Activated T-helper 1 cell treated with anti-CD3 and anti-CD28 coated beads, Interleukin-12 subunit alpha, Interleukin-12 subunit beta, Interleukin-2, Interleukin-4 antibody, amounts not matched to agents 30 ng/mL and 10 ng/mL and 1 ng/mL, durations not matched to agents 14 hours and 24 hours and 36 hours (primary cell): ENCODE results near the gene RBAK. TPM values are rescaled to one million over a fixed set of nuclear protein-coding genes. Genes with fewer than 3 reads are reported as not detected.
"Not testable (repeated sequence)": the region's sequence is repeated elsewhere in the genome, so short reads cannot be mapped to it uniquely, and the experiment has no call there.

ENCODE experiments used
- DNase-seq: peaks from one replicate; pipeline ENCODE4 v3.0.0; 2021; ENCODE audit warnings: low spot score
- H3K27ac Mint-ChIP-seq: one replicate; pipeline ENCODE4 v1.8.0; 2021; ENCODE audit warnings: mild to moderate bottlenecking, mixed read lengths
- H3K27me3 Mint-ChIP-seq: one replicate; pipeline ENCODE4 v1.8.0; 2022; ENCODE audit warnings: mild to moderate bottlenecking, moderate library complexity, mixed read lengths; ENCODE audit not compliant: insufficient read depth
- H3K36me3 Mint-ChIP-seq: one replicate; pipeline ENCODE4 v1.8.0; 2021; ENCODE audit warnings: low read depth, mixed read lengths
- H3K4me1 Mint-ChIP-seq: one replicate; pipeline ENCODE4 v1.8.0; 2021; ENCODE audit warnings: low read depth, mixed read lengths
- H3K4me3 Mint-ChIP-seq: one replicate; pipeline ENCODE4 v1.8.0; 2021; ENCODE audit warnings: mild to moderate bottlenecking, moderate library complexity, mixed read lengths
- H3K9me3 Mint-ChIP-seq: one replicate; pipeline ENCODE4 v1.8.0; 2021; ENCODE audit warnings: mixed read lengths
- intact Hi-C: fragments of 100-400 bp; cut with micrococcal nuclease; formaldehyde crosslinking; loops from one replicate; pipeline ENCODE4 v1.15.1; 2024
- total RNA-seq: library from RNA; stranded (reverse); gene quantifications from 2 replicates; pipeline ENCODE4 v1.2.3, GENCODE V29; 2022

RBAK gene
- total RNA-seq, 1 donor from 2014 or later, result 13.0 TPM

DNA sequence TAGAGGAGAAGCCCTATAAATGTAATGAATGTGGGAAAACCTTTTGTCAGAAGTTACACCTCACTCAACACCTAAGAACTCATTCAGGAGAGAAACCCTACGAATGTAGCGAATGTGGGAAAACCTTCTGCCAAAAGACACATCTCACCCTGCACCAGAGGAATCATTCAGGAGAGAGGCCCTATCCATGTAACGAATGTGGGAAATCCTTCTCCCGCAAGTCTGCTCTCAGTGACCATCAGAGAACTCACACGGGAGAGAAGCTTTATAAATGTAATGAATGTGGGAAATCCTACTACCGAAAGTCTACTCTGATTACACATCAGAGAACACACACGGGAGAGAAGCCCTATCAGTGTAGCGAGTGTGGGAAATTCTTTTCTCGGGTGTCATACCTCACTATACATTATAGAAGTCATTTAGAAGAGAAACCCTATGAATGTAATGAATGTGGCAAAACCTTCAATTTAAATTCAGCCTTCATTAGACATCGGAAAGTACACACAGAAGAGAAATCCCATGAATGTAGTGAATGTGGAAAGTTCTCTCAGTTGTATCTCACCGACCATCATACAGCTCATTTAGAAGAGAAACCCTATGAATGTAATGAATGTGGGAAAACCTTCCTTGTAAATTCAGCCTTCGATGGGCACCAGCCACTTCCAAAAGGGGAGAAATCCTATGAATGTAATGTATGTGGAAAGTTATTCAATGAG is 18.9 kb downstream of the RBAK start:
- Mint-ChIP-seq H3K9me3 (peaks cover 93% of the 10 kb centered on the region), H3K27me3 (no peaks in the 10 kb centered on the region), H3K36me3 (peaks cover 90% of the 10 kb centered on the region), H3K4me3 (no peak overlapping the region), H3K4me1 (no peaks in the 10 kb centered on the region), H3K27ac (peak overlapping the region; percentile 16)
- no peak for DNase-seq
- intact Hi-C loops, result loop anchor here (5.0 kb wide), 1 partner anchor 358 kb away; the partner anchor contains the start of gene TNRC18

DNA sequence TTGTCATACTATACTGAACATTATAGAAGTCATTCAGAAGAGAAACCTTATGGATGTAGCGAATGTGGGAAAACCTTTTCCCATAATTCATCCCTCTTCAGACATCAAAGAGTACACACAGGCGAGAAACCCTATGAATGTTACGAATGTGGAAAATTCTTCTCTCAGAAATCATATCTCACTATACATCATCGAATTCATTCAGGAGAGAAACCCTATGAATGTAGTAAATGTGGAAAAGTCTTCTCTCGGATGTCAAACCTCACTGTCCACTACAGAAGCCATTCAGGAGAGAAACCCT is 19.4 kb downstream of the RBAK start:
- Mint-ChIP-seq H3K4me1 (no peaks in the 10 kb centered on the region), H3K27me3 (no peaks in the 10 kb centered on the region), H3K27ac (no peak overlapping the region), H3K36me3 (peaks cover 85% of the 10 kb centered on the region), H3K9me3 (peaks cover 88% of the 10 kb centered on the region), H3K4me3 (no peak overlapping the region)
- intact Hi-C loops, result loop anchor here (5.0 kb wide), 1 partner anchor 357 kb away; the partner anchor contains the start of gene TNRC18
- no peak for DNase-seq

DNA sequence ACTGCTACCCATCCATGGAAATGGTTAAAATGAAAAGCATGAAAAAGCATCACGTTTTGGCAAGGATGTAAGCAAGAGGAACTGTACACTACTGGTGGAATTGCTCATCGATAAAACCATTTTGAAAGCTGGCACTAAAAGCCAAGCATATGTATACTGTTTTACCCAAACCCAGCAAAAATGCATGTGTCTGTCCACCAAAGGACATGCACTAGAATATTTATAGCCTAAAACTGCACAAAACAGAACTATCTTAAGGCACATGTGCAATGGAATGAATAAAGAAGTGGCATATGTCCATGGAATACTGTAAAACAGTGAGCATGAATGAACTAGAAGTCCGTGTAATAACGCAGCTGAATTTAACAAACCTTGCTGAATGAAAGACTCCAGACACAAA is 22.9 kb downstream of the RBAK start:
- H3K27me3 Mint-ChIP-seq, result peaks cover 9% of the 10 kb centered on the region
- H3K9me3 Mint-ChIP-seq, result peaks cover 78% of the 10 kb centered on the region
- no peak overlapping the region for H3K4me3 Mint-ChIP-seq
- H3K36me3 Mint-ChIP-seq, result peaks cover 59% of the 10 kb centered on the region
- DNase-seq, result no peak
- H3K4me1 Mint-ChIP-seq, result peaks cover 8% of the 10 kb centered on the region
- H3K27ac Mint-ChIP-seq, result no peak overlapping the region
- intact Hi-C loops, result loop anchor here (5.0 kb wide), 1 partner anchor 354 kb away; the partner anchor contains the start of gene TNRC18

DNA sequence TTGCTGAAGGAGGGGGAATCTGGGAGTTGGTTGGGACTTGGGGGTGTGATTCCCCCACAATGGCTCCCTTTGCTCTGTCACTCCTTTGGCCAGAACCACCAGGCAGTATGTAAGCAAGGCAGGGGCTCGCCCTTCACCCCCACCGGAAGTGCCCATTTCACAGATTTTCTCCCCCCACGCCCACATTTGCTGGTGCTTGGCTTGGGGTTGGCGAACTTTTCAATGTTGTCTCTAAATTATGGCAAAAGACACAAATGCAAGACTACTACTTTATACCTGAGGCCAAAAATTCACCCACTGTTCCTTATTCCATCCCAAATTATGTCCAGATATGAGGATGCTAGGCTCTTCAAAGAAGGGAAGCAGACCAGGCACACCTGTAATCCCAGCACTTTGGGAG is 24.5 kb downstream of the RBAK start:
- Mint-ChIP-seq H3K4me1 (peaks cover 8% of the 10 kb centered on the region), H3K27me3 (peaks cover 11% of the 10 kb centered on the region), H3K9me3 (peaks cover 61% of the 10 kb centered on the region), H3K36me3 (peaks cover 42% of the 10 kb centered on the region), H3K4me3 (no peak overlapping the region), H3K27ac (no peak overlapping the region)
- DNase-seq, result no peak
- intact Hi-C loops, result no loop called here

DNA sequence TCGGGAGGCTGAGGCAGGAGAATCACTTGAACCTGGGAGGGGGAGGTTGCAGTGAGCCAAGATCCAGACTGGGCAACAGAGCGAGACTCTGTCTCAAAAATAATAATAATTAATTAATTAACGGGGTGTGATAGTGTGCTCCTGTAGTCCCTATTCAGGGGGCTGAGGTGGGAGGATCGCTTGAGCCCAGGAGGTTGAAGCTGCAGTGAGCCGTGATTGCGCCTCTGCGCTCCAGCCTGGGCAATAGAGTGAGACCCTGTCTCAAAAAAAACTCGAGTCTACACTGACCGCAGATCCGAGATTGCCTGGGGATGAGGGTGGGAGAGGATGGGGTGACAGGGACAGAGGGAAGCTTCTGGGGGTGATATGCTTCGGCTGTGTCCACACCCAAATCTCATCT is 29.5 kb downstream of the RBAK start:
- H3K4me1 Mint-ChIP-seq, H3K36me3 Mint-ChIP-seq, H3K27ac Mint-ChIP-seq, intact Hi-C loops, H3K4me3 Mint-ChIP-seq, DNase-seq: not testable (repeated sequence)
- peaks cover 16% of the 10 kb centered on the region for H3K9me3 Mint-ChIP-seq
- H3K27me3 Mint-ChIP-seq, result peaks cover 14% of the 10 kb centered on the region

DNA sequence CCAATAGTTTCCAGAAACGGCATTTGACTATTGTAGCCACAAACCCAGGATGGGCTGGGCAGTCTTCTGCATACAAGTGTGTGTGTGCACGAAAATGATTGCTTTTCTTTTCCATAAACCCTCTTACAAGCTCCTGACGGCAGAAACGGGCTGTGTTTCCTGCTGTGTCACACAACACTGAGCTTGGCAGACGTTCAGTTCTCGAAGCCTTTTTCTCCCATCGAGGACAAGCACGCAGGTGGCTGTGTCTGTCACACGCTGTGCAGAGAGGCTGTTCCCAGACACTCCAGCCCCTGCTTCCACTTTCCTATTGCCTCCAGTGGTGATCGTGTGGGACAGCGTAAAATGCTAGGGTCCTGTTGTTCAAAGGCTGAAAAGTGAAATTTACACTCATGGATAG is 32.1 kb downstream of the RBAK start:
- Mint-ChIP-seq H3K4me1 (no peaks in the 10 kb centered on the region), H3K4me3 (no peak overlapping the region), H3K36me3 (no peaks in the 10 kb centered on the region), H3K27me3 (peaks cover 5% of the 10 kb centered on the region), H3K9me3 (no peaks in the 10 kb centered on the region), H3K27ac (no peak overlapping the region)
- no peak for DNase-seq
- intact Hi-C loops, result no loop called here

DNA sequence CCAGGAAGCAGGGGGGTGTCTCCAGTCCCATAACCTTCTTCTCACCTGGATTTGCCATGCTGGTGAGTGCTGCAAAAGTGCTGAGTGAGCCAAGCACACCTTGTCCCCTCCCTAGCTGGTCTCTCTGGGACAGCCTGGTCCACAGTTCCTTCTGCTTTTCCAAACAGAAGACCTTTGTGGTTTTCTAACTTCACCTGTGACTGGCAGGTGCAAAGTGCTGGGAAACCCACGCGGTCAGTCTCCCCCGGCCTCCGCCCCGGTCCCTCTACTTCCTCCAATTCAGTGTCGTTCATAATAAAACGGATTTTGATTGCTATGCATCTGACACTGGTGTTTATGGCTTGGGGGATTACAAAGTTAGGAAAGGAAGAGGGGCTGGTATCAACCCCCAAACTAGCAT is 37.1 kb downstream of the RBAK start:
- Mint-ChIP-seq H3K4me3 (no peak overlapping the region), H3K27me3 (peaks cover 4% of the 10 kb centered on the region), H3K4me1 (no peaks in the 10 kb centered on the region), H3K36me3 (no peaks in the 10 kb centered on the region), H3K9me3 (no peaks in the 10 kb centered on the region), H3K27ac (no peak overlapping the region)
- intact Hi-C loops, result no loop called here
- DNase-seq, result no peak

DNA sequence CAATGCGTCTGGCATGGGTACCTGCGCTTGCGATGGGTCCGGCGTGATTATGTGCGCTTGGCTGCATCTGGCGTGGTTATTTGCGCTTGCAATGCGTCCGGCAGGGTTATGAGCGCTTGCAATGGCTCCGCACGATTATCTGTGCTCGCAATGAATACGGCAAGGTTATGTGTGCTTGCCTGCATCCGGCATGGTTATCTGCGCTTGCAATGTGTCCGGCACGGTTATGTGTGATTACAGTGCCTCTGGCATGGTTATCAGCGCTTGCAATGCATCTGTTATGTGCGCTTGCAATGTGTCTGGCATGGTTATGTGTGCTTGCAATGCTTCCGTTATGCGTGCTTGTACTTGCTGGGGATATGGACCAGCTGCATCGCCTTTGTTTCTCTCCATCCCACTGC is 37.7 kb downstream of the RBAK start:
- Mint-ChIP-seq H3K9me3 (no peaks in the 10 kb centered on the region), H3K27ac (no peak overlapping the region), H3K4me3 (no peak overlapping the region), H3K4me1 (no peaks in the 10 kb centered on the region), H3K36me3 (no peaks in the 10 kb centered on the region), H3K27me3 (peaks cover 4% of the 10 kb centered on the region)
- intact Hi-C loops, result no loop called here
- DNase-seq, result no peak

DNA sequence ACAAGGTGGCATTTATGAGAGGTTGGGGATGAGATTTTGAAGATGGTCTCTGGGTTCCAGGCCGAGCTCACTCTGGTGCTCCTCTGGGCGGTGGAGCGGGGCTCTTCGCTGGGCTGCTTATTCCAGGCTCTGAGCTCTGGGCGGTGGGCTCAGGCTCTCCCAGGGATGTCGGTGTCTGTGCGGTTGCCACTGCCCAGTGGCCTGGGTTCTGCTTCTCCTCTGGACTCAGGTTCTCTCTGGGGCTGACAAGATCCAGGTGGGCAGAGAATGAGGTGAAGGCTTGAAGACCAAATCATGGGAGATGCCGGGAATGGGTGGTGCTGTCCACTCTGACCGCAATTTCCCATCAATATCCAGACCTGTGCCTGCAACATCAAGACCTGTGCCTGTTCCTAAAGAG is 40.6 kb downstream of the RBAK start:
- Mint-ChIP-seq H3K4me3 (no peak overlapping the region), H3K27ac (no peak overlapping the region), H3K27me3 (peaks cover 4% of the 10 kb centered on the region), H3K36me3 (no peaks in the 10 kb centered on the region), H3K4me1 (no peaks in the 10 kb centered on the region), H3K9me3 (no peaks in the 10 kb centered on the region)
- no peak for DNase-seq
- intact Hi-C loops, result no loop called here

DNA sequence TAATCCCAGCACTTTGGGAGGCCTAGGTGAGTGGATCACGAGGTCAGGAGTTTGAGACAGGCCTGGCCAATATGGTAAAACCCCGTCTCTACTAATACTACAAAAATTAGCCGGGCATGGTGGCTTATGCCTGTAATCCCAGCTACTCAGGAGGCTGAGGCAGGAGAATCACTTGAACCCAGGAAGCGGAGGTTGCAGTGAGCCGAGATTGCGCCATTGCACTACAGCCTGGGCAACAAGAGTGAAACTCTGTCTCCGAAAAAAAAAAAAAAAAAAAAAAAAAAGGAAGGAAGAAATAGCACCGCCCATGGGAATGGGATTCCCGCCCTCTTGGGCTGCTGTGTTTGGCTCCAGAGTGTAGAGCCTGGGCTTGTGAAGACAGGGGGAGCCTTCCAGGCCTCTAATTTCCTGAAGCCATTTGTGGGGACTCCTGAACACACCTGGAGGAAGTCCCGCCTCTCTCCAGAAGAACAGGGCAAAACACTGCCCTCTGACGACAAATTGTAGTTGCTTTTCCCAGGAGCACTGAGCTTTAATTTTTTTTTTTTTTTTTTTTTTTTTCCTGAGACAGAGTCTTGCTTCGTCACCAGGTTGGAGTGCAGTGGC is 42.7 kb downstream of the RBAK start:
- DNase-seq, H3K27me3 Mint-ChIP-seq, H3K36me3 Mint-ChIP-seq, H3K4me3 Mint-ChIP-seq, H3K9me3 Mint-ChIP-seq, H3K27ac Mint-ChIP-seq, intact Hi-C loops, H3K4me1 Mint-ChIP-seq: not testable (repeated sequence)

DNA sequence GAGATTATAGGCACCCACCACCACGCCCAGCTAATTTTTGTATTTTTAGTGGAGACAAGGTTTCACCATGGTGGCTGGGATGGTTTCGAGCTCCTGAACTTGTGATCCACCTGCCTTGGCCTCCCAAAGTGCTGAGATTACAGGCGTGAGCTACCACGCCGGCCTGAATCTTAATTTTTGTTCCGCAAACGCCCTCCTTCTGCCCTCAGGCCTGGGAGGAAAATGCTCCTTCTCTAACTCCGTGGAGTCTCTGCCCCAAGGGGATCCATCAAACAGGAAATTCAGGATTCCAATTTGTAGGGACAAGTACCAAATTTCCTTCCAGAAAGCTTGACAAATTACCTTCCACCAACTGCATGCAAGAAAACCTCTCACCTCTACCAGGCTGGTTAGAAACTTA is 43.2 kb downstream of the RBAK start:
- Mint-ChIP-seq H3K9me3 (peaks cover 9% of the 10 kb centered on the region), H3K27me3 (no peaks in the 10 kb centered on the region), H3K27ac (no peak overlapping the region), H3K4me3 (no peak overlapping the region), H3K4me1 (no peaks in the 10 kb centered on the region), H3K36me3 (peaks cover 2% of the 10 kb centered on the region)
- intact Hi-C loops, result no loop called here
- no peak for DNase-seq

DNA sequence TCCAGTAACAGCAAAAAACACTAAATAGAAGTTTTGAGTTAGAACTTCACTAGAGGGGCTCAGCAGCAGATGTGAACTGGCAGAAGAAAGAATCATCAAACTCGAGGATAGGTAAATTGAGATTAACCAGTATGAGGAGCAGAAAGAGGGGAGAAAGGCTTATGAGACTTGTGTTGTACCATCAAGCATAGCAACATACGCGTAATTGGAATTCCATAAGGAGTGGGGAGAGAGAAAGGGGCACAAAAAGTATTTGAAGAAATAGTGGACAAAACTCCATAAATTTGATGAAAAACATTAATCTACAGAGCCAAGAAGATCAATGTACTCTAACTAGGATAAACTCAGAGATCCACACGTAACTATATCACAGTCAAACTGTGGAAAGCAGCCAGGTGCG is 48.3 kb downstream of the RBAK start:
- intact Hi-C loops, result no loop called here
- H3K27ac Mint-ChIP-seq, result no peak overlapping the region
- H3K36me3 Mint-ChIP-seq, result peaks cover 3% of the 10 kb centered on the region
- DNase-seq, result no peak
- no peaks in the 10 kb centered on the region for H3K27me3 Mint-ChIP-seq
- no peak overlapping the region for H3K4me3 Mint-ChIP-seq
- H3K9me3 Mint-ChIP-seq, result peaks cover 40% of the 10 kb centered on the region
- no peaks in the 10 kb centered on the region for H3K4me1 Mint-ChIP-seq

DNA sequence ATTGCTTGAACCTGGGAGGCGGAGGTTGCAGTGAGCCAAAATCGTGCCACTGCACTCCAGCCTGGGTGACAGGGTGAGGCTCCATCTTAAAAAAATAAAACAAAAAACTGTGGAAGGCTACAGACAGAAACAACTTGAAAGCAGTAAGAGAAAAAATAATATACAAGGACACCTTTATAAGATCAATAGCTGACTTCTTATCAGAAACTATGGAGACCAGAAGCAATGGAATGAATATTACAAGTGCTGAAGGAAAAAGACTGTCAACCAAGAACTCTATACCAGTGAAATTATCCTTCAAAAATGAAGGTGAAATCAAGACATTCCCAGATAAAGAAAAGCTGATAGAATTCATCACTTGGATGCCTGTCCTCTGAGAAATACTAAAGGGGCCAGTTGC is 49.0 kb downstream of the RBAK start:
- Mint-ChIP-seq H3K36me3 (peaks cover 3% of the 10 kb centered on the region), H3K9me3 (peaks cover 45% of the 10 kb centered on the region), H3K27ac (no peak overlapping the region), H3K27me3 (no peaks in the 10 kb centered on the region), H3K4me3 (no peak overlapping the region), H3K4me1 (no peaks in the 10 kb centered on the region)
- intact Hi-C loops, result no loop called here
- no peak for DNase-seq

DNA sequence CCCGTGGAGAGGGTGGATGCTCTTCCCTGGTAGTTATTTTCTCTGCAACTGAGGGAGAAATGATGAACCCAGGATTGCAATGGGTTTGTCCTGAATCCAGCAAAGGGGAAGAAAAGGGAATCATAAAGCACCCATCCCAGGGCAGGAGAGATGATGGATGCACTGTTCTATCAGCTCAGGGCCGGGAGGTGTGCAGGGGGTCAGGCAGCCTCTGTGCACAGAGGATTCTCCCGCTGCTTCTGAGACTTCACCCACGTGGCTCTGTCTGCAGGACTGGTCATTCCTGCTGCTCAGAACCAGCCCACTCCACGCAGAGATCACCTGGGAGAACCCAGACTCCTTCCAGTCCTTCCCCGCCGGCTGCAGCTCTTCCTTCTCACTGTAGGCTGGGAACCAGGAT is 70.7 kb downstream of the RBAK start:
- no peaks in the 10 kb centered on the region for H3K4me1 Mint-ChIP-seq
- no peaks in the 10 kb centered on the region for H3K36me3 Mint-ChIP-seq
- H3K9me3 Mint-ChIP-seq, result peaks cover 3% of the 10 kb centered on the region
- peaks cover 5% of the 10 kb centered on the region for H3K27me3 Mint-ChIP-seq
- no peak for DNase-seq
- intact Hi-C loops, result no loop called here
- no peak overlapping the region for H3K27ac Mint-ChIP-seq
- H3K4me3 Mint-ChIP-seq, result no peak overlapping the region
